ENCODE measurements around the gene ZNF280B. TPM values are rescaled to one million over a fixed set of nuclear protein-coding genes. Genes with fewer than 3 reads are reported as not detected.
A peak's percentile ranks its signal among the peaks of the same experiment; 100 is the strongest.
"Not testable (repeated sequence)": the region's sequence is repeated elsewhere in the genome, so short reads cannot be mapped to it uniquely, and the experiment has no call there.

Gene ZNF280B
- polyA plus RNA-seq, 4 donors, result 0.31 to 2.1 TPM; not detected in 2

GRCh38 chr22:22450343-22450839 is 58.2 kb downstream of the ZNF280B start:
- Histone ChIP-seq H3K27ac (ENCODE audit: low read depth in 1 of 3, low read length in 2 of 3) (no peak overlapping the region), H3K27me3 (ENCODE audit: control insufficient read depth in 3 of 3, insufficient read depth in 3 of 3, low read length in 3 of 3) (peaks cover 0 to 4% (median 3%) of the 10 kb centered on the region in 3 donors), H3K36me3 (ENCODE audit: control insufficient read depth in 3 of 3, insufficient read depth in 2 of 3, low read depth in 1 of 3, low read length in 3 of 3) (no peaks in the 10 kb centered on the region), H3K4me3 (ENCODE audit: low read depth in 1 of 3, low read length in 3 of 3) (no peak overlapping the region), H3K4me1 (ENCODE audit: control insufficient read depth in 3 of 3, insufficient read depth in 2 of 3, low read depth in 1 of 3, low read length in 2 of 3) (no peaks in the 10 kb centered on the region), H3K9me3 (ENCODE audit: control insufficient read depth in 2 of 2, insufficient read depth in 1 of 2, low read depth in 1 of 2, low read length in 1 of 2) (peaks cover 0 to 8% of the 10 kb centered on the region in 2 donors)
- peak in 1 of 2 donors; percentile 8 for DNase-seq
- WGBS, 3 donors, result 17 to 22% (median 19%) methylated on average over 4 of the region's 4 CpGs
- FAIRE-seq, result no peak

GRCh38 chr22:22449819-22450218 is 58.7 kb downstream of the ZNF280B start:
- no peaks in the 10 kb centered on the region for H3K4me1 ChIP-seq (ENCODE audit: control insufficient read depth in 3 of 3, insufficient read depth in 2 of 3, low read depth in 1 of 3, low read length in 2 of 3)
- H3K27ac ChIP-seq (ENCODE audit: low read depth in 1 of 3, low read length in 2 of 3), result no peak overlapping the region
- WGBS, 3 donors, result 85 to 100% (median 89%) methylated on average over 1 of the region's 1 CpG
- no peaks in the 10 kb centered on the region for H3K36me3 ChIP-seq (ENCODE audit: control insufficient read depth in 3 of 3, insufficient read depth in 2 of 3, low read depth in 1 of 3, low read length in 3 of 3)
- FAIRE-seq (no peak), DNase-seq (no peak)
- H3K4me3 ChIP-seq (ENCODE audit: low read depth in 1 of 3, low read length in 3 of 3), result no peak overlapping the region
- peaks cover 0 to 4% (median 3%) of the 10 kb centered on the region in 3 donors for H3K27me3 ChIP-seq (ENCODE audit: control insufficient read depth in 3 of 3, insufficient read depth in 3 of 3, low read length in 3 of 3)
- peaks cover 0 to 8% of the 10 kb centered on the region in 2 donors for H3K9me3 ChIP-seq (ENCODE audit: control insufficient read depth in 2 of 2, insufficient read depth in 1 of 2, low read depth in 1 of 2, low read length in 1 of 2)

- no peaks in the 10 kb centered on the region for H3K4me1 ChIP-seq (ENCODE audit: control insufficient read depth in 3 of 3, insufficient read depth in 2 of 3, low read depth in 1 of 3, low read length in 2 of 3)
- FAIRE-seq (no peak), DNase-seq (no peak)
- H3K27me3 ChIP-seq (ENCODE audit: control insufficient read depth in 3 of 3, insufficient read depth in 3 of 3, low read length in 3 of 3), result peaks cover 0 to 4% (median 3%) of the 10 kb centered on the region in 3 donors
- H3K36me3 ChIP-seq (ENCODE audit: control insufficient read depth in 3 of 3, insufficient read depth in 2 of 3, low read depth in 1 of 3, low read length in 3 of 3), result no peaks in the 10 kb centered on the region
- 45 to 74% (median 56%) methylated on average over 2 of the region's 2 CpGs for WGBS, 3 donors
- H3K27ac ChIP-seq (ENCODE audit: low read depth in 1 of 3, low read length in 2 of 3), result no peak overlapping the region
- H3K9me3 ChIP-seq (ENCODE audit: control insufficient read depth in 2 of 2, insufficient read depth in 1 of 2, low read depth in 1 of 2, low read length in 1 of 2), result peaks cover 0 to 4% of the 10 kb centered on the region in 2 donors
- no peak overlapping the region for H3K4me3 ChIP-seq (ENCODE audit: low read depth in 1 of 3, low read length in 3 of 3)
These were observed 62.0 kb downstream of the ZNF280B start for GRCh38 chr22:22446517-22446916.

- WGBS, 3 donors, result 79 to 82% (median 79%) methylated on average over 5 of the region's 5 CpGs
- not testable (repeated sequence) for H3K4me1 ChIP-seq (ENCODE audit: control insufficient read depth in 3 of 3, insufficient read depth in 2 of 3, low read depth in 1 of 3, low read length in 2 of 3); FAIRE-seq; H3K9me3 ChIP-seq (ENCODE audit: control insufficient read depth in 2 of 2, insufficient read depth in 1 of 2, low read depth in 1 of 2, low read length in 1 of 2); H3K4me3 ChIP-seq (ENCODE audit: low read depth in 1 of 3, low read length in 3 of 3); H3K36me3 ChIP-seq (ENCODE audit: control insufficient read depth in 3 of 3, insufficient read depth in 2 of 3, low read depth in 1 of 3, low read length in 3 of 3); H3K27ac ChIP-seq (ENCODE audit: low read depth in 1 of 3, low read length in 2 of 3); DNase-seq; H3K27me3 ChIP-seq (ENCODE audit: control insufficient read depth in 3 of 3, insufficient read depth in 3 of 3, low read length in 3 of 3)
These were observed 64.4 kb downstream of the ZNF280B start for GRCh38 chr22:22444007-22444589.

GRCh38 chr22:22442928-22443709 is 65.4 kb downstream of the ZNF280B start:
- Histone ChIP-seq H3K4me3 (ENCODE audit: low read depth in 1 of 3, low read length in 3 of 3) (no peak overlapping the region), H3K4me1 (ENCODE audit: control insufficient read depth in 3 of 3, insufficient read depth in 2 of 3, low read depth in 1 of 3, low read length in 2 of 3) (no peaks in the 10 kb centered on the region), H3K9me3 (ENCODE audit: control insufficient read depth in 2 of 2, insufficient read depth in 1 of 2, low read depth in 1 of 2, low read length in 1 of 2) (peaks cover 0 to 7% of the 10 kb centered on the region in 2 donors), H3K27ac (ENCODE audit: low read depth in 1 of 3, low read length in 2 of 3) (no peak overlapping the region), H3K27me3 (ENCODE audit: control insufficient read depth in 3 of 3, insufficient read depth in 3 of 3, low read length in 3 of 3) (peaks cover 0 to 10% (median 2%) of the 10 kb centered on the region in 3 donors), H3K36me3 (ENCODE audit: control insufficient read depth in 3 of 3, insufficient read depth in 2 of 3, low read depth in 1 of 3, low read length in 3 of 3) (no peaks in the 10 kb centered on the region)
- 75 to 86% (median 78%) methylated on average over 7 of the region's 7 CpGs for WGBS, 3 donors
- DNase-seq (no peak), FAIRE-seq (no peak)

GRCh38 chr22:22441626-22442025 is 66.9 kb downstream of the ZNF280B start:
- not testable (repeated sequence) for H3K4me3 ChIP-seq (ENCODE audit: low read depth in 1 of 3, low read length in 3 of 3); H3K27ac ChIP-seq (ENCODE audit: low read depth in 1 of 3, low read length in 2 of 3); H3K4me1 ChIP-seq (ENCODE audit: control insufficient read depth in 3 of 3, insufficient read depth in 2 of 3, low read depth in 1 of 3, low read length in 2 of 3); FAIRE-seq; H3K36me3 ChIP-seq (ENCODE audit: control insufficient read depth in 3 of 3, insufficient read depth in 2 of 3, low read depth in 1 of 3, low read length in 3 of 3); H3K9me3 ChIP-seq (ENCODE audit: control insufficient read depth in 2 of 2, insufficient read depth in 1 of 2, low read depth in 1 of 2, low read length in 1 of 2); H3K27me3 ChIP-seq (ENCODE audit: control insufficient read depth in 3 of 3, insufficient read depth in 3 of 3, low read length in 3 of 3); DNase-seq
- WGBS, 3 donors, result 94 to 95% (median 95%) methylated on average over 18 to 28 of the region's 28 CpGs

GRCh38 chr22:22440188-22440587 is 68.4 kb downstream of the ZNF280B start:
- H3K27me3 ChIP-seq (ENCODE audit: control insufficient read depth in 3 of 3, insufficient read depth in 3 of 3, low read length in 3 of 3), result peaks cover 0 to 8% (median 0%) of the 10 kb centered on the region in 3 donors
- H3K27ac ChIP-seq (ENCODE audit: low read depth in 1 of 3, low read length in 2 of 3), result no peak overlapping the region
- FAIRE-seq (no peak), DNase-seq (no peak)
- no peaks in the 10 kb centered on the region for H3K36me3 ChIP-seq (ENCODE audit: control insufficient read depth in 3 of 3, insufficient read depth in 2 of 3, low read depth in 1 of 3, low read length in 3 of 3)
- WGBS, 3 donors, result 89 to 97% (median 94%) methylated on average over 1 of the region's 1 CpG
- H3K4me3 ChIP-seq (ENCODE audit: low read depth in 1 of 3, low read length in 3 of 3), result no peak overlapping the region
- H3K4me1 ChIP-seq (ENCODE audit: control insufficient read depth in 3 of 3, insufficient read depth in 2 of 3, low read depth in 1 of 3, low read length in 2 of 3), result no peaks in the 10 kb centered on the region
- H3K9me3 ChIP-seq (ENCODE audit: control insufficient read depth in 2 of 2, insufficient read depth in 1 of 2, low read depth in 1 of 2, low read length in 1 of 2), result peaks cover 0 to 7% of the 10 kb centered on the region in 2 donors

Measured in small intestine (tissue), 7 donors.